Measurements from ENCODE around the gene SOX4.

The SOX4 gene

GRCh38 chr6:21633511-21634109, 40.1 kb downstream of the SOX4 start:
- no peak for DNase-seq (ENCODE audit: low read depth)
- H3K4me3 ChIP-seq (replicated peaks; ENCODE audit: low read depth, low read length), result no peak overlapping the region

GRCh38 chr6:21634582-21634981, 41.0 kb downstream of the SOX4 start:
- TF ChIP-seq CTCF (IDR thresholded peaks at IDR 0.05; ENCODE audit: low read length, missing control alignments), result no peak
- peak; percentile 98 for DNase-seq (ENCODE audit: low read depth)
- no peak overlapping the region for H3K4me3 ChIP-seq (replicated peaks; ENCODE audit: low read depth, low read length)

More at GRCh38 chr6:21633511-21634109, 40.1 kb downstream of the SOX4 start:
- no peak for TF ChIP-seq CTCF (IDR thresholded peaks at IDR 0.05; ENCODE audit: low read length, missing control alignments)

GRCh38 chr6:21636876-21637275, 43.3 kb downstream of the SOX4 start:
- TF ChIP-seq CTCF (IDR thresholded peaks at IDR 0.05; ENCODE audit: low read length, missing control alignments), result no peak
- no peak overlapping the region for H3K4me3 ChIP-seq (replicated peaks; ENCODE audit: low read depth, low read length)
- peak; percentile 29 for DNase-seq (ENCODE audit: low read depth)

GRCh38 chr6:21639316-21639715, 45.8 kb downstream of the SOX4 start:
- no peak for TF ChIP-seq CTCF (IDR thresholded peaks at IDR 0.05; ENCODE audit: low read length, missing control alignments)
- no peak overlapping the region for H3K4me3 ChIP-seq (replicated peaks; ENCODE audit: low read depth, low read length)
- peak; percentile 59 for DNase-seq (ENCODE audit: low read depth)
